ENCODE results near the gene MTUS2. TPM values are rescaled to one million over a fixed set of nuclear protein-coding genes. Genes with fewer than 3 reads are reported as not detected.

Gene MTUS2
- total and polyA plus RNA-seq, 9 of the 15 experiments (the other 6 are each of a cell fraction or from before 2014, with no cell fraction given): 0.01 to 0.28 (median 0.06) TPM; not detected in 1

DNA sequence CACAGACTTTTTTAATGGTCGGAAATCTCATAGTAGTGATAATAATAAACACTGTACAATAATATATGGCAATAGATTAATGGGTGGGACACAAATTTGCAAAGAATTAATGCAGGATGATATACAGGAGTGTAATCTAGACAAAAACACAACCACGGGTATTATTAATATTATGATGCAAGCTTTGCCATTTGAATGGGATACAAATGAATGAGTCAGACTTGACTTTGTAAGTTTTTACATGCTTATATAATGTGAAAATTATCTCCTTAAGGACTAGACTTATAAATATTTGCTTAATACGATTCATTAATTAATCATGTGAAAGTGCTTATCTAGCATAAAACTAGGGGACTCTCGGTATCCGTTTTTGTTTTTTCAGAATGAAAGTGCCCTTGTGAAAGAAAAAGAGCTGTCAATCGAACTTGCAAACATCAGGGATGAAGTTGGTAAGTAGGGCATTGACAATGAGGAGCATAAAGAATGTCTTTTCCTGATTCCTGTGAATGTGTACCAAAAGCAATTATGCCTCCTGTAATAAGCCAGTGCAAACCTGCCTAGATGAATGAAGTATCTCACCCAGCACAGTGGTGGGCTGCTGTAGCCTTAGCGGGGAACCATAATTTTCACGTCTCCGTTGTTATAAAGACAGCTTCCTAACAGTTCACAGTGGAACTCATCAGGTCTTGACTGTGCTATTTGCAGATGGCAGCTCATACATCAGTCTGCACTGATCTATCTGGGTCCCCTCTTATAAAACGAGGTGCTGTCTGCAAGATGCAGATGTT is 619.7 kb downstream of the MTUS2 start:
- in situ Hi-C loops (cut with MboI): no loop called here

More for the DNA sequence above, 619.7 kb downstream of the MTUS2 start:
- H3K27me3 ChIP-seq (ENCODE audit: control insufficient read depth in 2 of 2, insufficient read depth in 2 of 2, low read length in 2 of 2): peaks cover 0 to 4% of the 10 kb centered on the region in 2 experiments; a peak in 2 of 5 replicates
- no peak overlapping the region for H3K4me3 ChIP-seq
- WGBS (ENCODE audit: insufficient coverage, low coverage, missing lambda C conversion rate): 7% methylated on average over 10 of the region's 10 CpGs
- FAIRE-seq: no peak
- H3K4me1 ChIP-seq (replicated peaks in 1 of 2; ENCODE audit: control insufficient read depth in 2 of 2, insufficient read depth in 2 of 2, low read length in 2 of 2): peaks cover 0 to 8% of the 10 kb centered on the region in 2 experiments; a peak in 2 of 5 replicates
- 0 out of 2 replicates have a peak, but pooled peaks have one; percentile 6 for TF ChIP-seq MAFG (tag; conservative IDR thresholded peaks at IDR 0.05)
- TF ChIP-seq NFXL1 (CRISPR knock-in tag; IDR thresholded peaks at IDR 0.05): no peak
- TF ChIP-seq POLR2G (IDR thresholded peaks at IDR 0.05; ENCODE audit: low read depth, low read length): no peak
- TF ChIP-seq MXD1 (CRISPR knock-in tag; IDR thresholded peaks at IDR 0.05; ENCODE audit: borderline replicate concordance, poor library complexity, severe bottlenecking): no peak
- peak; percentile 39 for TF ChIP-seq ZNF316 (IDR thresholded peaks at IDR 0.05)
- no peak for TF ChIP-seq HIVEP1 (CRISPR knock-in tag; IDR thresholded peaks at IDR 0.05)
- no peak for TF ChIP-seq PHF20 (IDR thresholded peaks at IDR 0.05; ENCODE audit: partially characterized antibody)
- TF ChIP-seq, protein P1, sequence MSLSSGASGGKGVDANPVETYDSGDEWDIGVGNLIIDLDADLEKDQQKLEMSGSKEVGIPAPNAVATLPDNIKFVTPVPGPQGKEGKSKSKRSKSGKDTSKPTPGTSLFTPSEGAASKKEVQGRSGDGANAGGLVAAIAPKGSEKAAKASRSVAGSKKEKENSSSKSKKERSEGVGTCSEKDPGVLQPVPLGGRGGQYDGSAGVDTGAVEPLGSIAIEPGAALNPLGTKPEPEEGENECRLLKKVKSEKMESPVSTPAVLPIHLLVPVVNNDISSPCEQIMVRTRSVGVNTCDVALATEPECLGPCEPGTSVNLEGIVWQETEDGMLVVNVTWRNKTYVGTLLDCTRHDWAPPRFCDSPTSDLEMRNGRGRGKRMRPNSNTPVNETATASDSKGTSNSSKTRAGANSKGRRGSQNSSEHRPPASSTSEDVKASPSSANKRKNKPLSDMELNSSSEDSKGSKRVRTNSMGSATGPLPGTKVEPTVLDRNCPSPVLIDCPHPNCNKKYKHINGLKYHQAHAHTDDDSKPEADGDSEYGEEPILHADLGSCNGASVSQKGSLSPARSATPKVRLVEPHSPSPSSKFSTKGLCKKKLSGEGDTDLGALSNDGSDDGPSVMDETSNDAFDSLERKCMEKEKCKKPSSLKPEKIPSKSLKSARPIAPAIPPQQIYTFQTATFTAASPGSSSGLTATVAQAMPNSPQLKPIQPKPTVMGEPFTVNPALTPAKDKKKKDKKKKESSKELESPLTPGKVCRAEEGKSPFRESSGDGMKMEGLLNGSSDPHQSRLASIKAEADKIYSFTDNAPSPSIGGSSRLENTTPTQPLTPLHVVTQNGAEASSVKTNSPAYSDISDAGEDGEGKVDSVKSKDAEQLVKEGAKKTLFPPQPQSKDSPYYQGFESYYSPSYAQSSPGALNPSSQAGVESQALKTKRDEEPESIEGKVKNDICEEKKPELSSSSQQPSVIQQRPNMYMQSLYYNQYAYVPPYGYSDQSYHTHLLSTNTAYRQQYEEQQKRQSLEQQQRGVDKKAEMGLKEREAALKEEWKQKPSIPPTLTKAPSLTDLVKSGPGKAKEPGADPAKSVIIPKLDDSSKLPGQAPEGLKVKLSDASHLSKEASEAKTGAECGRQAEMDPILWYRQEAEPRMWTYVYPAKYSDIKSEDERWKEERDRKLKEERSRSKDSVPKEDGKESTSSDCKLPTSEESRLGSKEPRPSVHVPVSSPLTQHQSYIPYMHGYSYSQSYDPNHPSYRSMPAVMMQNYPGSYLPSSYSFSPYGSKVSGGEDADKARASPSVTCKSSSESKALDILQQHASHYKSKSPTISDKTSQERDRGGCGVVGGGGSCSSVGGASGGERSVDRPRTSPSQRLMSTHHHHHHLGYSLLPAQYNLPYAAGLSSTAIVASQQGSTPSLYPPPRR (CRISPR knock-in tag; IDR thresholded peaks at IDR 0.05; ENCODE audit: borderline replicate concordance): no peak
- no peak for TF ChIP-seq RBM15 (IDR thresholded peaks at IDR 0.05; ENCODE audit: insufficient read depth, low read length)
- ChIA-PET CTCF (ENCODE audit: low intra/inter-chr PET ratio) (interaction anchor here (0.5 kb wide), 1 partner anchor 10 kb away, joined by 4 read pairs; no protein-coding TSS in a partner anchor), POLR2A (no interaction called here)
- H3K9ac ChIP-seq (ENCODE audit: insufficient read depth in 1 of 2, low read depth in 2 of 2, low read length in 2 of 2): no peak overlapping the region
- no peak for ATAC-seq
- no peaks in the 10 kb centered on the region for H3K9me3 ChIP-seq (replicated peaks; ENCODE audit: control insufficient read depth, insufficient read depth, low read depth, low read length)
- no peak for DNase-seq (ENCODE audit: extremely low read depth in 1 of 4, low spot score in 3 of 4)
- no TSS peak for BruUV-seq (replicated peaks)
- no peaks in the 10 kb centered on the region for H4K20me1 ChIP-seq (replicated peaks; ENCODE audit: control insufficient read depth, insufficient read depth, low read length)
- no peaks in the 10 kb centered on the region for H3K9me1 ChIP-seq (ENCODE audit: control insufficient read depth, insufficient read depth, low read length)
- no peak overlapping the region for H2AFZ ChIP-seq (ENCODE audit: low read depth, low read length)
- intact Hi-C loops (cut with micrococcal nuclease): no loop called here
- no peak overlapping the region for H3K4me2 ChIP-seq (ENCODE audit: insufficient read depth, low read length)
- no peaks in the 10 kb centered on the region for H3K36me3 ChIP-seq (ENCODE audit: control insufficient read depth, insufficient read depth, low read length)
- no peak overlapping the region for H3K27ac ChIP-seq (ENCODE audit: extremely low read depth, low read depth, low read length)
- no peaks in the 10 kb centered on the region for H3K79me2 ChIP-seq (ENCODE audit: control insufficient read depth, insufficient read depth, low read length)

Measured in K562 (cell line).